Stimulated activated CD8-positive, alpha-beta memory T cell treated with anti-CD3 and anti-CD28 coated beads, Interleukin-15, amount 100 ng/mL, for 1 hour (primary cell): ENCODE results near the gene P2RY1.
"Not testable (repeated sequence)": the region's sequence is repeated elsewhere in the genome, so short reads cannot be mapped to it uniquely, and the experiment has no call there.

ENCODE experiments used
- DNase-seq: peaks from one replicate; pipeline ENCODE4 v3.0.0-alpha.2; 2020; ENCODE audit warnings: low read depth

P2RY1 gene

DNA sequence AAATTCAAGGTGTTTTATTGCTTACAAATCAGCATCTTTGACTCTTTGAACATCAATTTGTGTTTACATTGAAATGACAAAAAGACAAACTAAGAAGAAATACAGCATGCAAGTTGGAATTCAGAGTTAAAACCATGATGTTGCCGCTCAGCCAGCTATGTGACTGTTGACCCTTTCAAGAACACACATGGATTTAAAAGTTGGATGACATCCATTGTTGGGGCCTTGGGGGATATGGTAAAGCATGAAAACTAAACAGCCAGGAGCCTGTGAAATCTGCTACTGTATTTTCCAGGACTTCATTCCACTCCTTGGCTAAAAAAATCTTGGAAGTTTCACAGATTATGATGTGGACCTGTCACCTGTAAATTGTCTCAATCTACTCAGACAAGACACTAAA lies 4.6 kb downstream of the P2RY1 start:
- no peak for DNase-seq

DNA sequence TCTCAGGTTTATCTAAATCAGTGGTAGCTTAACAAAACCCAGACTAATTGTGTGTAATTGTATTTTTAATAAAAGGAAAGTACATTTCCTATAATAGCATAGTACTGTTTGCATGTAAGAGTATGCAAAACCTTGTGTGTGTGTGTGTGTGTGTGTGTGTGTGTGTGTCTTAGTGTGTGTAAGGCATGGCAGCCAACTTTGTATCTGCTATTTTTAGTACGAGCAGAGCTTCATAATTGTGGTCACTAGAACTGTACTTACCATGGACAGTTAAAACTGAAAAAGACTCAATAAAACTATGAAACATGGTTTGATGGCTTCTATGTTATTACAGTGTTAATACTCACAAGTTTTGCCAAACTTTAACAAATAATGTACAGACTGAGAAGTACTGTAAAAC lies 6.2 kb downstream of the P2RY1 start:
- DNase-seq: no peak

DNA sequence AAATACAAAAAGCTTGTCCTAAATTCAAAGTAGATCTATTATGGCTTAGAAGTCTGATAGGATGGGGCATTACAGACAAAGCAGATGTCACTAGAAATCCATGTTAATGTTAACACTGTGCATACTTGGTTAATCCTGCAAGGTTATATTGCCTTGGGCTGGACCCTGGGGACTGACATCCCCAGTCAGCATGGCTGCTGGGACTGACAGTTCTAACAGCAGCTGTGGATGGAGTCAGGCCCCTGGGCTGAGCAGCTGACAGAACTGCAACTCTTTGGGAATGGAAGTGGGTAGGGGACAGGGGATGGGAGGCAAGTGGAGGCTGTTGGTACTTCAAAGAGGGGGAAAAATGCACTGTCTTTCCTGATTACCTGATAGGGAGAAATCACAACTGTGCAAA lies 7.5 kb downstream of the P2RY1 start:
- DNase-seq: no peak

DNA sequence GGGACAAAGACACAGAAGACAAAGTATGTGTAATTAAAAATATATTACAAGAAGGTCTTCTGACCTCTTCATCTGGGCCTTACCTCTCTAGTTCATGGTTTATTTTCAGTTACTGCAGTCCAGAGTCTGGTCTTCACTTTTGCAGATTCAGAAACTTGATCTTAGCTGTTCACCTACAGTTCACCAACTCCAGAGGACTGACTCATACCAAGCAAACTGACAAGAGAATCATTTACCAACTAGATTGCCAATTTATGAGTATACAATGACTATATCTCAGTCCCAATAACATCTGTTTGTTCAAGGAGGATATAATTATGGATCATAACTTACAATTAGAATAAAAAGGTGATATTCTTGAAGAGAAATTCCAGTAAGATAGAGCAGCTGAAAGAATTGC lies 9.0 kb downstream of the P2RY1 start:
- no peak for DNase-seq

DNA sequence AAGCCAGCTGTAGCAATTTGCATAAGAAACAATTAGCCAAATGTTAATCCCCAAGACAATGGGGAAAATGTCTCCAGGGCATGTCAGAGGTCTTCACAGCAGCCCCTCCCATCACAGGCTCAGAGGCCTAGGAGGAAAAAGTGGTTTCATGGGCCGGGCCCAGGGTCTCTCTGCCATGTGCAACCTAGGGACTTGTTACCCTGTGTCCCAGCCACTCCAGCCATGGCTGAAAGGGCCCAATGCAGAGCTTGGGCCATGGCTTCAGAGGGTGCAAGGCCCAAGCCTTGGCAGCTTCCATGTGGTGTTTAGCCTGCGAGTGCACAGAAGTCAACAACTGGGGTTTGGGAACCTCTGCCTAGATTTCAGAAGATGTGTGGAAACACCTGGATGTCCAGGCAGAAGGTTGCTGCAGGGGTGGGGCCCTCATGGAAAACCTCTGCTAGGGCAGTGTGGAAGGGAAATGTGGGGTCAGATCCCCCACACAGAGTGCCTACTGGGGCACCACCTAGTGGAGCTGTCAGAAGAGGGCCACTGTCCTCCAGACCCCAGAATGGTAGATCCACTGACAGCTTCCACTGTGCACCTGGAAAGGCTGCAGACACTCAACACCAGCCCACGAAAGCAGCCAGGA lies 11.8 kb downstream of the P2RY1 start:
- DNase-seq: not testable (repeated sequence)

DNA sequence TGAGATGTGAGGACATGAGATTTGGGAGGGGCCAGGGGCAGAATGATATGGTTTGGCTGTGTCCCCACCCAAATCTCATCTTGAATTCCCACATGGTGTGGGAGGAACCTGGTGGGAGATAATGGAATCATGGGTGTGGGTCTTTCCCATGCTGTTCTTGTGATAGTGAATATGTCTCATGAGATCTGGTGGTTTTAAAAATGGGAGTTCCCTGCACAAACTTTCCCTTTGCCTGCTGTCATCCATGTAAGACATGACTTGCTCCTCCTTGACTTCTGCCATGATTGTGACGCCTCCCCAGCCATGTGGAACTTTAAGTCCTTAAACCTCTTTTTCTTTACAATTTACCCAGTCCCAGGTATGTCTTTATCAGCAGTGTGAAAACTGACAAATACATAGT lies 12.7 kb downstream of the P2RY1 start:
- not testable (repeated sequence) for DNase-seq

DNA sequence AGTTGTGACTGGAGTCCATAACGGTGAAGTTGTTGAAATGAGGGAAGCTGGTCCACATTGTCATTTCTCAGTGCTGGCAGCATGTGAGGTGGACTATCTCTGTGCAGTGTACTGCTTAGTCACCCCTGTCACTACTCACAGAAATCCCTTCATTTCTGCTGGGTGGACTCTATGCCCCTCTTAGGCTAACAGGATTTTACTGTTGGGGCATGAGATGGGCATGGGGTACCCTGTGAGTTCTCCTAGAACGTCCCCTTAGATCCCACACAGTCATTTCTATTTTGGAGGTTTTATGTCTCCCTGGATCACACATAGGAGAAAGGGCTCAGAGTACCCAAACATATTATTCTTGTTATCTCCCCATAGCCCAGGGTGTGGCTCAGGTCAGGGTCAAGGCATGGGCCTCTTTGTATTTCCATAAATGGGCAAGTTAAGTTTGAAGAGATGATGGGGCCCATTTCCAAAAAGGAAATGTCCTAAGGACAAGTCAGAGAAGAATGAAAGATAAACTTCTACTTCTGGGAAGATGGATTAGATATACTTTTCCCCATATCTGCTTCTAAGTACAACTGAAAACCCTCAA lies 15.2 kb downstream of the P2RY1 start:
- no peak for DNase-seq

DNA sequence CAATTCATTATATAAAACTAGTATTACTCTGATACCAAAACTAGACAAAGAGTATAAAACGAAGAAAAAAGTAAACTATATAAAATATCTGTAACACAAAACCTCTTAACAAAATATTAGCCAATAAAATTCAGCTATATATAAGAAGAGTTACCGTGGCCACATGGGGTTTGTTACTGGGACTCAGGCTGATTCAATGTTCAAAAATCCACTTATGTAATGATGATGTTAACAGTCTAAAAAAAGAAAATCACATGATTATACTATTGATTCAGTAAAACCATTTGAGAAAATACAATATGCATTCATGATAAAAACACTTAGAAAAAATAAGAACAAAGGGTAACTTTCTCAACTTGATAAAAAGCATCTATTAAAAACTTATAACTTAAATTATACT lies 18.3 kb downstream of the P2RY1 start:
- no peak for DNase-seq

DNA sequence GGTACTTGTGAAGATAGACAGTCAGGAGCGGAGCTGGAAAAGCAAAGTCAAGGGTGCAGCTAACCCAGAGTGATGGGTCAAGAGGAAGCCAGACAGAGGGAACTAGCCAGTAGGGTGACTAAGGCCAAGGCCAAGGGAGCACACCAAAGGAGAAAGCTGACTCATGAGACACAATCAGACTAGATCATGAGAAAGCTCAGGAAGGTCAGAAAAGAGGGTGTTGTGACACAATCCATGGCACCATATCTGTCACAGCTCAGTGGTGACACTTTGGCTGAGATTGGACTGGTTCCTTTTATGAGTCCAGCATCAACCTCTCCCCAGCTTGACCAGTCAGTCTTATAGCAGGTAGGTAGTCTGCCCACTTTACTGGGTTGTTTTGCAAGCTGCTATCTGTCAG lies 22.2 kb downstream of the P2RY1 start:
- DNase-seq: no peak

DNA sequence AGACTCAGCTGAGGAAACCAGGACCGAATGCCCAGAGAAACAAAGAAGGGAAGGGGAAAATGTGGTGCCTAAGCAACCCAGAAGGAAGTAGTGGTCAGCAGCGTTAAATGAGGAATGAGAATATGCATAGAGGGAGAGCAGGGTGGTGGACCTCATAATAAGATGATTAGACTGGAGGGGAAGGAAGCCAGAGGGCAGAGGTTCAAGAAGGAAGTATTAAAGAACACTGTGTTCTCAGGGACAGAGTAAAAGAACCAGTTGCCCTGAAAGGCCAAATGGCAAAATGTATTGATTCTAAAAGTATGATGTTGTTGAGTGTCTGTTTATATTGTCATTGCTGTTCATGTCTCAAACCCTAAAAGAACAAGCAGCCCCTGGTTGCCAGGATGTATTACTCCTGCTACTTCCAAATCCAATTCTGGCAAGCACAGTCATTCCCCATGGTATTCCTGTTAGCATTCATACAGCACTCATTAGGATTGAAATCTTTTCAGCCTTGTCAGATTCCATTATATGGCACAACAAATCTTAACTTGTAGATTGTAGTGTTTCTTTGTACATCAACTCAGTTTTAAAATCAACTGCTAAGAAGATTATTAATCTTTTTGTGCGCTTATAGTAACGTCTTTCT lies 23.4 kb downstream of the P2RY1 start:
- no peak for DNase-seq

DNA sequence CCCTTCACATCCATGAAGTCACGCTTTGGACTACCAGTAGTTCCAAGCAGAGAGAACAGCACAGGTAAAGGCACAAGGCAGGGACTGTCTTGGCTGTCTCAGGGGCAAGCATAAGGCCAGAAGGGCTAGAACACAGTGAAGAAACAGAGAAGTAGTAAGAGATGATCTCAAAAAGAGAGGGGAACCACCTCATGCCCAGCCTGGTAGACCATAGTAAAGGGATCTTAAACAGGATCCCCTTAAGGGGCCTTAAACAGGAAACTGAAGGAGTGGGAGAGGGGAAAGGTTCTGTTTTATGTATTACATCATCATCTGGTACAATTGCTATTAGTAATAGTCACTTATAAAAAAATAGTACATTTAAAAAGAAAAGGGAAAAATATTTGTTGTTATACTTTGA lies 25.8 kb downstream of the P2RY1 start:
- DNase-seq: no peak

DNA sequence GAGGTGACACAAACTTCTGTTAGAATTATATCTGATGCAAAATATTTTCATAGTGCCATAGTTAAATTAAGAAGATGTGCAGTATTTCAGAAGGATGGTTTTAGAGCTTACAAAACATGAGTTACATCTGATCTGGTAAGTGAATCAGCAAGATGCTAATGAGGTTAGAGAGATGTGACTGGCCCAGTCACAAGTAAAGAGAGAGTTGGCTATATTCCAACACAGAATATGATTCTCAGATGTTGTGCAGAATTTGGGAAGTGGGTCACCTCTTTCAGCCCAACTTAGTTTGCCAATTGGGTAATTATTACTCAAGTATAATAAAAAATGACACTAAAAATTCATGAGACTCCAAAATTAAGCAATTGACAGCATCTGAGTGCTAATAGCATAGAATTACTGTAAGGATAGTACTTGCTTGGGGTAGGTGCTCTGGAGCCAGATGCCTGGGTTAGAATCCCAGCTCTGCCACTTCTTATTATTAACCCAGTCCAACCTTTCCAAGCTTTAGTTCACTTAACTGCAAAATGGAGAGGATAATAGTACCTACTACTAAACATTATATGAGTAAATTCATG lies 30.8 kb downstream of the P2RY1 start:
- DNase-seq: no peak

DNA sequence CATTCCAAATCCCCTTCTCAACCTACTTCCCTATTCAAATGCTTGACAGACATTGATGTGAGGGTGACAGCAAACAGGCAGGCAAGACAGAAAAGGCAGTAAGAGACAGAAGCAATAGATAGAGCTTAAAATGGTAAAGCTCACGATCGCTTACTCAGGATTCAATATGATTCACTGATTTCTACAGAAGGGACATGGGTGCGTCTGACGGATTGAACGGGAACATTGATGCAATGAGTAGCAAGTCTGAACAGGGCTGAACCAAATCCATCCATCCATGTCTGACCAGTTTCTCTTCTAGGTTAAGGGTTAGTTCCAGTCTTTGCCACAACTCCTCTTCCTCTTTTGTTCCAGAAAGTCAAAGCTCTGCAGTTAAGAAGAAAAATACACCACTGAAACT lies 35.1 kb downstream of the P2RY1 start:
- no peak for DNase-seq

DNA sequence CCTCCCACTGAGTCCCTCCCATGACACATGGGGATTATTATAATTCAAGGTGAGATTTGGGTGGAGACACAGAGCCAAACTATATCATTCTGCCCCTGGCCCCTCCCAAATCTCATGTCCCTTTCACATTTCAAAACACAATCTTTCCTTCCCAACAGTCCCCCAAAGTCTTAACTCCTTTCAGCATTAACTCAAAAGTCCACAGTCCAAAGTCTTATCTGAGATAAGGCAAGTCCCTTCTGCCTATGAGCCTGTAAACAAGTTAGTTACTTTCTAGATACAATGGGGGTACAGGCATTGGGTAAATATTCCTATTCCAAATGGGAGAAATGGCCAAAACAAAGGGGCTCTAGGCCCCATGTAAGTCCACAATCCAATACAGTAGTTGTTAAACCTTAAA lies 38.4 kb downstream of the P2RY1 start:
- DNase-seq: not testable (repeated sequence)

DNA sequence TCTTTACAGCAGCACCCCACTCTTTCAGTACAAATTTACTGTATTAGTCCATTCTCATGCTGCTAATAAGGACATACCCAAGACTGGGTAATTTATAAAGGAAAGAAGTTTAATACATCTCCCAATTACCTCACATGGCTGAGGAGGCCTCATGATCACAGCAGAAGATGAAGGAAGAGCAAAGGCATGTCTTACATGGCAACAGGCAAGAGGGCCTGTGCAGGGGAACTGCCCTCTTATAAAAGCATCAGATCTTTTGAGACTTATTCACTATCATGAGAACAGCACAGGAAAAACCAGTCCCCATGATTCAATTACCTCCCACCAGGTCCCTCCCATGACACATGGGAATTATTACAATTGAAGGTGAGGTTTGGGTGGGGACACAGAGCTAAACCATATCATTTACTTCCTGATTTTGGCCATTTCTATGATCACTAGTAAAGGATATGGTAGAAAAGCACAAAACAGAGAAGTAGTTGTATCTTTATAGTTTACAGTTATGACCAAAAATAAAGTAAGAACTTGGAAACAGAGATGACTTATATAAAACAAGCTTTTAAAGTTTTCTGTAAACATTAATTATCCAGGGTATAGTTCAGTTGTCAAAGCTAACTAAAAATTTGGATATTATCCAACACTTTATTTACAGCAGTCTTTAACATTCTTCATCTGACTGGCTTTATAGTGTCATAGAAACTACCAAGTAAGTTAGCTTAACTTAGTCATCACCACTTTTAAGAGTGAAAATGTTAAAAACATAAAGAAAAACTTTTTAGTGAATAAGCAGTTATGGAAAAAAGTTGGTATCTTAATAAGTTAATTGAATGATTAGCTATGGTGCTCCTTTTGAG lies 40.2 kb downstream of the P2RY1 start:
- DNase-seq: no peak

DNA sequence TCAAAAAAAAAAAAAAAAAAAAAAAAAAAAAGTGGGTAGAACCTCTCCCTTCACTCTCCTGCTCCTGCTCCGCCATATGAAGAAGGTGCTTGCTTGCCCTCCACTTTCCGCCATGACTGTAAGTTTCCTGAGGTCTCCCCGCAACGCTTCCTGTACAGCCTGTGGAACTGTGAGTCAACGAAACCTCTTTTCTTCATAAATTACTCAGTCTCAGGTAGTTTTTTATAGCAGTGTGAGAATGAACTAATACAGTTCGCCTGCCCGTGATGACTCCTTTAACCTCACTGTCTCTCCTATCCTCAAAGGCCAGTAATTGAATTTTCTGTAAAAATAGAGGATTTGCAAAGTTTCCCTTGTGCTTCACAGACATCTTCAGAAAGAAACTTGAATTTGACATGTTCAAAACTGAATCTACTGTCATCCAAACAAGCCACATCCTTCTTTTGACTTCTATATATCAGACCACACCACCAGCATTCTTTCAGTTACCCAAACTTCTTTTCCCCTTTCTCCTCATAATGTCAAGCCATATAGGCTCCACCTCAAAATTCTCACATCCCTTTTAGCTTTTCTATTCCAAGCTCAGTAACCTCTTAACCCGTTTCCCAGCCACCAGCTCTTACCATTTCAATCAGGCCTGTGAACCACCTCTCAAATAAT lies 44.3 kb downstream of the P2RY1 start:
- no peak for DNase-seq

DNA sequence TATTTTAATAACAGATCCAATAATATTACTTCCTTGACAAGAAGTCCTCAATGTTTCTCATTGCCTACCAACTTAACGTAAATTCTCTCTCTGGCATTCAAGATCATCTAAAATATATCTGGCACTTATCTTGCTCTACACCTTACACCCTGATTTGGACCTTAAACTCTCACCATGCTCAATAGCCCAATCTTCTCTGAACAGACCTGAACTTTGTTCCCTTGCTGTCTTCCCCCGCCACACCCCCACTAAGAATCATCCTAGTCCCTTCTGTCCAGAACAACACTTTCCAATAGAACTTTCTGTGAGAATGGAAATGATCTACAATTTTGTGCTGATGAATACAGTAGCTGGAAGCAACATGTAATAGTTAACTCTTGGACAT lies 44.9 kb downstream of the P2RY1 start:
- no peak for DNase-seq

DNA sequence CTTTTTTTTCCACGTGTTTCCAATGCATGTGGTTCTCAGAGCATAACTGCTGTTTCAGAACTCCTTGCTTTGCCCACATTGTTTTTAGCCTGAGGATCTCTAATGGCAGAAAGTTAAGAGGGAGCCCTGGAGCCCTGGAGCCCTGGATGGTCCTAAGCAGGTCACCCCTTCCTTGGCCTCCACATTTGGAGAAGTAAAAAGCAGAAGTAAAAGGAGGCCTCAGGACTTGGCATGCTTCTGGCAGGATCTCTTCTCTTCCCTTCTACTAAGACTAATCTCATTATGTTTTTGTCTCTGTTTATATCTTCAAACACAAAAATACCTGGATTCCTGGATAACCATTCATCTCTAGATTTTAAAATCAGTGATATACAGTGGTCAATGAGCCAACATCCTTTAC lies 50.1 kb downstream of the P2RY1 start:
- no peak for DNase-seq
